ENCODE data around the gene SLC13A5. TPM values are rescaled to one million over a fixed set of nuclear protein-coding genes. Genes with fewer than 3 reads are reported as not detected.
A peak's percentile ranks its signal among the peaks of the same experiment; 100 is the strongest.
"Not testable (repeated sequence)": the region's sequence is repeated elsewhere in the genome, so short reads cannot be mapped to it uniquely, and the experiment has no call there.

SLC13A5 gene
- total RNA-seq, 1 experiment from 2014 or later, result not detected

DNA sequence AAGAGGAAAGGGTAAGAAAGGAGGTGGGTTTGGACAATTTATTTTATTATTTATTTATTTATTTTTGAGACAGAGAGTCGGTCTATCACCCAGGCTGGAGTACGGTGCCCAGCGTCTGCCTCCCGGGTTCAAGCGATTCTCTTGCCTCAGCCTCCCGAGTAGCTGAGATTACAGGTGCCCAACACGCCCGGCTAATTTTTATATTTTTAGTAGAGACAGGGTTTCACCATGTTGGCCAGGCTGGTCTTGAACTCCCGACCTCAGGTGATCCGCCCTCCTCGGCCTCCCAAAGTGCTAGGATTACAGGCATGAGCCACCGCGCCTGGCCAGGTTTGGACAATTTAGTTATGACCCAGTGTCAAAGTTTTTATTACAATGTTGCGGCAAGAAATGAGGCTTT, 50.0 kb downstream of the SLC13A5 start:
- DNase-seq (ENCODE audit: low read depth), result not testable (repeated sequence)

DNA sequence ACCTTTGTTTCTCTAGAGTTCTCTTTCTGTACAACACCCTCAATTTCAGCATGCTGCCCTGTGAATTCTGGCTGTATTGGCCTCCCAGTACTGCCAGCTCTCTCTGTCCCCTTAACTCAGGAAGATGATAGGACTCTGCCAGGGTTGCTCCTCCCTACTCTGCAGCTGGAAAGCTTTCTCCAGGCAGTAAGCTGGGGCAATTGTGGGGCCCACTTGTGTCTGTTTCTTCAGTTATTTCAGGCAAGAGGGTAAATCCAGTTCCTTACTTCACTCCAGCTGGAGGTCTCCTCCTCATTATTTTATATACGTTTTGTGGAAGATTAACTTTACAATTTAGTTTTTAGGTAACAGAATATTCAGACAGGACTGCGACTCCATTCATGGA, 51.7 kb downstream of the SLC13A5 start:
- DNase-seq (ENCODE audit: low read depth), result no peak

DNA sequence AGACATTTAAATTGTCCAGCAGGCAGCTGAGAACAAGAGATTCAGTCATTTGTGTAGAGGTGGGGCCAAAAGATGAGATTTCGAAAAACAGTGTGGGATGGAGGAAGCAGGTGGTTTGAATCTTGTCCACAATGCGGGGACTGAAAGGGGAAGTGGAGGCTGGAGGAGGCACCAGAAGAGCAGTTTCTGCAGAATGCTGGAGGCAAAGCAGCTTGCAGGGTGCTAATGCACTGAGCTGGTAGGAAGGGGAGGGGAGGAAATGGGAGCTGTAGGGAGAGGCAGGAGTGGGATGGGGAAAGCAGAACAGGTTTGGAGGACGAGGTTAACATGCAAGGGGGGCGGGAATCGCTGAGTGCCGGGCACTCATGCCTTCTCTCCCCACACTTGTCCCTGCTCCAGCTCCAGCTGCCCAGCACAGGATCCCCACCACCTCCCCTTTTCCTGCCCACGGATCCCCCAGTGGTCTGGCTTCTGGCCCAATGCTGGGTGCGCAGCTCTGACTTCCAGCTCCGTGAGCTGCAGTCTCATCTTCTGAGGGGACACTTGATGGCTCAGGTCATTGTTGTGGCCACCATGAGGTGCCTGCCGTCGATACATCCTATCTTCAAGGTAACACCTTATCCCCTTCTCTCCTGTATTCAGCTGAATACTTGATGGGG, 52.2 kb downstream of the SLC13A5 start:
- no peak for DNase-seq (ENCODE audit: low read depth)

DNA sequence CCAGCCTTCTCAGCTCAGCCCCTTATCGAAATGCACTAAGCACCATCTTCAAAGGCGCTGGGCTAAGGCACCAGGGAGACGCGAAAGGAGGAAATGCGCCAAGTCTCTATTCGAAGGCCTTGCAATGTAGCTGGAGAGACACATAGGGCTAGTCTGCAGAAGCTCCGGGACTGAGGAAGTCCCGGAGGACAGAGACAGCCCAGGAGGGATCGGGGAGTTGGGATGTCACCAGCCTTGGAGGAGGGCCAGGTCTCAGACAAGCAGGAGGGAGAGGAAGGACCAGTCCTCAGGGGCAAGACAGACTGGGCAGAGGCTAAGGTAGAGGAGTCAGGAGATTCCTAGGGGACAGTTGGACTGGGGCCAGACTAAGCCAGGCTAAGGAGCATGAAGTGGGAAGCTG, 53.1 kb downstream of the SLC13A5 start:
- DNase-seq (ENCODE audit: low read depth), result no peak

DNA sequence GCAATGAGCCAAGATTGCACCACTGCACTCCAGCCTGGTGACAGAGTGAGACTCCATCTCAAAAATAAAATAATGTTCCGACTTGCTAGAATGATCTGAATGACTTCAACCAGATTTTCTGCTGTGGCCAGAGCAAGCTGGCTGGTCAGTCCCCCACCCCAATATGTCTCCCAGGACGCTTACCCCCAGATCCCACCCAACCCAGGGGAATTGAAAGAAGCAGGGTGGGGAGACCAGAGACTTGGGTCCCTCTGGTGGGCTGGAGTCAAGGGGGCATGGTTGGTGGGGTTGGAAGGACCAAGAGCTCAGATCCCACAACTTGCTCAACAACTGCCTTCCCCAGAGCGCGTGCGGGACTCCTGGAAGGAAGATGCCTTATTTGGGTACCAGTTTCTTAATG, 54.8 kb downstream of the SLC13A5 start:
- not testable (repeated sequence) for DNase-seq (ENCODE audit: low read depth)

DNA sequence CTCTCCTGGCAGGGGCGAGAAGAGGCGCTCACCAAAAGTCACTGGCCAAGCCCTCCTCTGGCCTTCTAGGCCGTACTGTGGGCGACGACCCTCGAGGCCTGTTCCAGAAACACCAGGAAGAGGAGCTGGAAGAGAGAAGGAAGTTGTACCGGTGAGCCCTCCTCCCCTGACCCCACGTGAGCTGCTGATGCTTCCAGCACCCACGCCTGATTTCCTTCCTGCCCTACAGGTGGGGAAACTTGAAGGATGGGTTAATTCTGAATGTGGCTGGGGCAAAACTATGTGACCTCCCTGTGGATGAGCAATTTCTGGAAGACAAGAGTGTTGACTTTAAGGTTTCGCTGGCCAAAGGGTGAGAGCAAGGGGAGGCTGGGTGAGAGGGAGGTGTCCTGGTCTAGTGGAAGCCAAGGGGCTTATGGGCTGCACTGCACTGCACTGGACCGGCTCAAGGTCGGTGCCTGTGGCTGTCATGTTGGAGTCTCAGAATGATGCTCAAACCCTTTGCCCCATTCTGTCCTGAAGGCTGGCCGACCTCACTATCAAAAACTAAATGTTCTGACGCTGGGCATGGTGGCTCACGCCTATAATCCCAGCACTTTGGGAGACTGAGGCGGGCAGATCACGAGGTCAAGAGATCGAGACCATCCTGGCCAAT, 55.4 kb downstream of the SLC13A5 start:
- no peak for DNase-seq (ENCODE audit: low read depth)

DNA sequence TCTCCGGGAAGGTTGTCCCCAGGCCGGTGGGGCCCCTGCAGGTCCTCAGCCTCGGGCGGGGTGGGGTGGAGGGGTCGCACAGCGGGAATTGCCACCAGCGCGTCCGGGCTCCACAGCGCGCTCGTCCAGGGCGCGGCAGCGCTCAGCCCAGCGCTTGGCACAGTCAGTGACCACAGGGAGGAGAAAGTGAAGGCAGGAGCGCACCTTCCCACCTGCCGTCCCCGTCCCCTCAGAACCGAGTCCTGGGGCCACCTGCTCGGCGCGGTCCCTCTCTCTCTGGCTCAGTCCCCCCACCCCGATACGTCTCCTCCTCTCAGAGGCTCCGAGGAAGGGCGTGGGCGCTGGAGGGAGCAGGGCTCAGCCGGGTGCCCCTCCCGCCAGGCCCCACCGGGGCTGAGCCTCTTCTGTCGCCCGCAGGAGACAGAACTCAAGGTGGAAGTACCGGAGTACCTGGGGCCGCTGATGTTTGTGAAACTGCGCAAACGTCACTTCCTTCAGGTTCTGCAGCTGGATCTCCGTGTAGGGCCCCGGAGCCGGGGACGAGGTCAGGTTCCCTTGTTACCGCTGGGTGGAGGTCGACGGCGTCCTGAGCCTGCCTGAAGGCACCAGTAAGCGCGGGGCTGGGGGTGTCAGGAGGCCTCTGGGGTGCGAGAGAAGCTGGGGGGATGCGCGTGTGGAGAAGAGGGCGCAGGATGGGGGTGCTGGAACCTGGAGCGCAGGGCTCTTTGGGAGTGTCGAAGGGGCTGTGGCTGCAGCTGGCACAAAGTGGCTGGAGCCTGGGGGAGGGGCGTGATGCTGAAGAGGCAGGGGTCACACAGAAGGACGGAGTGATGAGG, 56.2 kb downstream of the SLC13A5 start:
- DNase-seq (ENCODE audit: low read depth), result not testable (repeated sequence)

DNA sequence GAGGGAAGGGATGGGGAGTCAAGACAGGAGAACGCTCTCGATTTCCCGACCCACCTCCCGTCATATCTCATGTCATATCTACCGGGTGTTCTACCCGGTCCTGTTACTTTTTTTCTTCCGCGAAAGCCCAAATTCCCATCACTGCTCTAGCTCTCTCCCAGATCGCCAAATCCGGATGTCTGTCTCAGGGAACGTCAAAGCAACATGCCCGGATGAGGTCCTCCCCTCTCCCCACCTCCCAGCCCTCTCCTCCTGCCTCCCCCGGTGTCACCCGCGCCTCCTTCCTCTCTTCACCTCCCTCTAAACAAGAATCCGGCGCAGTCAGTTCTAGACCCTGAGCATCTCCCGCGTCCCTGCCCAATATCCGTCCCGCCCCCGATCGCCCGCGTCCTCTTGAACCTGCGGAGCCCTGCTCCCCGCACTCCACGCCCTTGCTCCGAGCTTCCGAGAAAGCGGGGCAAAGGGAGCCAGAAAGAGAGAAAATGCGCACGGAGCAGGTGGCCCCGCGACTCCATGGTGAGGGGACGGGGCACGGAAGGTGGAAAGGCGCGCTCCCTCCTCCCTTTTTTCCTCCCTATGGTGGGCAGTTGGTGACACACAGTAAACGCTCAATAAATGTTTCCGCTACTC, 57.3 kb downstream of the SLC13A5 start:
- not testable (repeated sequence) for DNase-seq (ENCODE audit: low read depth)

DNA sequence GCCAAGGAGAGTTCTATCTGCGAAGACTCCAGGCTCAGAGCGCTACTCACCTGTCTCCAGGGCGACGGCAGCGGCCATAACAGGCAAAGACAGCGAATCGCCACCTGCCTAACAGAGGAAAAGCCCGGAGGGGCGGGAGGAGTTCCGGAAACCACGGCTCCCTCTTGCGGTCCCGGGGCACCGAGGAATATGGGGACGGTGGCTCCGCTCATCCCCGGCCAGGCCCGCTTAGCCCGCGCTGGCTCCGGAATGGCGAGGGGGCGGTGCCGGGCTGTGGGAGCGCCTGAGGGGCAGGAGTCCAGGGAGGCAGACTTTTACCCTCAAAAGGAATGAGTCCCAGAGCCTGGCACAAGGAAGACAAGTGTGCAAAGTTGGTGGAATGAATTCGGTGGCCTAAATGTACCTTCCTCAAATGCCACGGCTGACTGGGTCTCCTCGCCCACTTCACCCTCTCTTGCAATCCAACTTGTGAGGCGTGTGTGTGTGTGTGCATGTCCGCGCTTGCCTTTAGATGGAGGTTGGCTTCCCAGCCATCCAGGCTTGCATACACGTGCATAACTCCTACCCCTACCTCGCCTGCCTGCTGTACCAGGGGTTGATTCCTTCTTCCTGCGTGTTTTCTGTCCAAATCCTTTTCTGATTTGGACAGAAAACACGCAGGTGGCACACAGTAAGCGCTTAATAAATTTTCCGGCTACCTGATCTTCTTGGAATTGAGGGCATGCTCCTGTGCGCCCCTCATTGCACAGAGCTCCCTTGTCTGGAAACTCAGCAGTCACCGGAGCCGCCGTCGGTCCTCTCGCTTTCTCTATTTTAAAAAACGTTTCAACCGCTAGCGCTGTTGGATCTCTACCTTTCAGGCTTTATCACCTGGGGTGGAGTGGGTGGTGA, 58.1 kb downstream of the SLC13A5 start:
- no peak for DNase-seq (ENCODE audit: low read depth)

DNA sequence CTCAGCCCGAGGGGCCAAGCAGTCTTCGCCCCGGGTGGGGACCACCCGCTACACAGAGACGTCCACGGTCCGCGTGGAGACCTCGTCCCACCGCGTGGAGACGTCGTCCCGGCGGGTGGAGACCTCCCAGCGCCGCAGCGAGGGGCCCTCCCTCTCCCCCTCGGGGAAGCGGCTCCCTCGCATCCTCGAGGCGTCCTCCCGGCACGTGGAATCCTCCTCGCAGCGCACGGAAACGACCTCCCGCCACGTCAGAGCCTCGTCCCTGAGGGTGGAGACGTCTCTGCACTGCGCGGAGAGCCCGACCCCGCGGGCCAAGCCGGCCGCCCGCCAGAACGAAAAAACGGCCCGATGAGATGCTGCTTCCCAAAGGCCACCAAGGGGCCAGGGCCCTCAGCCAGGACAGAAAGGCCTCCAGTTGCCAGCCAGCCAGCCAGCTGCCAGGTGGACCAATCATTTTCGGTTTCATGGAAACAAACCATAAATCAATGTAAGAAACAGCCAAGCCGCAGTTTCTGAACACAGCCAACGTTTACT, 61.2 kb downstream of the SLC13A5 start:
- DNase-seq (ENCODE audit: low read depth), result no peak

DNA sequence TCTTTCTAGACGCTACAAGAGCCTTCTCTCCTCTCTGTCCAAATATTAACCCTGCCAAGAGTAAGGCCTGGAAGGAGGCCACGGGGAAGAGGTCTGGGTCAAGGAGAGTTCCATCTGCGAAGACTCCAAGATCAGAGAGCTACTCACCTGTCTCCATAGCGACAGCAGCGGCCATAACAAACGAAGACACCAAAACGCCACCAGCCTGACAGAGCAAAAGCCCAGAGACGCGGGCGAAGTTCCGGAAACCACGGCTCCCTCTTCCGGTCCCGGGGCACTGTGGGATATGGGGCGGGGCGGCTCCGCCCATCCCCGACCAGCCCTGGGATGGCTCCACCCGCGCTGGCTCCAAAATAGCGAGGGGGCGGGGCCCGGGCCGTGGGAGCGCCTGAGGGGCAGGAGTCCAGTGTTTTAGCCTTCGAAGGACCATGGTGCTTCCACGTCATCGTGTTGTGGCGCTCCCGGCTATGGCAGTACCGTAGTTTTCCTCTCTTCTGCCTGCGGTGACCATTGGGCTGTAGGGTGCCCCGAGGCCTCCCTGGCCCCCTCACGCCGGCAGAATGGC, 61.7 kb downstream of the SLC13A5 start, which contains the start of the genes C17orf100 and MED31:
Gene C17orf100, plus strand, starts transcription at position 409 of the 565 bp plus-strand sequence. Its CDS starts 152 bp downstream, at position 561.
Gene MED31, minus strand, starts transcription at position 252 of the 565 bp plus-strand sequence. Its CDS starts 77 bp downstream, at position 175.
- DNase-seq (ENCODE audit: low read depth), result peak; percentile 93

DNA sequence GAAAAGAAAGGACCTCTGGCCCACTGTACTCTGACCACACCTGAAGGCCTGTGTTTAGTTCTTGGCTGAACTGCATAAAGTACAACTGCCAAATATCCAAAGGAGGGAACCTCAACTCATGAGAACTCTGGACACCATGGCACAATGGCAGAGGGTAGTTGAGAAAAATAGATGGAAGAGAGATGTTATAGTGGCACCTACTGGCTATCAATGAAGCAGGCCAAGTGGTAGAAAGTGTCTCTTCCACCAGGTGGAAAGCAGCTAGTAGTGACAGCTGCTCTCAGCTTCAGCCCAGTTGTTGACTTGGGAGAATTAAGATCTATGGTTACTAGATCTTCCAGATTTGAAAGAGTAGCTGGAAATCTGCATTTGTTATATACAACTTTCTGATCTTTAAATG, 65.0 kb downstream of the SLC13A5 start:
- DNase-seq (ENCODE audit: low read depth), result peak; percentile 26

DNA sequence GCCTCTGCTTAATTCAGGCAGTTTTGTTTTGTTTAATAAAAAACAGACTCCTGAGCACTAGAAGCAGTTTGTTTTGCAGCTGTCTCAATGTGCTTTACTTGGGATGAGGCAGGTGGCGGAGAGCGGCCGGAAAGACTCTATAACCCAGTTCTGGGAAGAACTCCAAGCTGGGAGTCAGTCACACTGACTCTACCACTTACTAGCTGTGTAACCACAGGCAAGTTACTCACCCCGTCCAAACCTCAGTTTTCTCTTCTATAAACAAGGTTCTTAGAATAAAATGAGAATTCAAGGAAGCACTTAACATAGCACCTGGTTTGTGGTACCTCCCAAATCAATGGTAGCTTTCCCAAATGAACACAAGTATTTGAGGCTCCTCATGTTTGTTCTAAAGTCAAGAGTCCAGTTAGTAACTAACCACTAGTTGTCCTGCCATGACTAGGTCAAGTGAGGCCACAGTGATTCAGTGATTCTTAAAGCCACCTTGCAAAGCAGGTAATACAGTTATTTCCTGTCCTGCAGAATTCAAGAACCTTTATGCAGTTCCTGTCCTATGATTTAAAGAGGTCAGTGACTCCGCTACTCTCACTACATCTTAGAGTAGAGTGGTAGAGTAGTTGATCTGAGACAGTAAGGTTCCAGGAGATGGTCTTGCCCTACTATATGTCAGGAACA, 69.6 kb downstream of the SLC13A5 start:
- DNase-seq (ENCODE audit: low read depth), result peak; percentile 27

DNA sequence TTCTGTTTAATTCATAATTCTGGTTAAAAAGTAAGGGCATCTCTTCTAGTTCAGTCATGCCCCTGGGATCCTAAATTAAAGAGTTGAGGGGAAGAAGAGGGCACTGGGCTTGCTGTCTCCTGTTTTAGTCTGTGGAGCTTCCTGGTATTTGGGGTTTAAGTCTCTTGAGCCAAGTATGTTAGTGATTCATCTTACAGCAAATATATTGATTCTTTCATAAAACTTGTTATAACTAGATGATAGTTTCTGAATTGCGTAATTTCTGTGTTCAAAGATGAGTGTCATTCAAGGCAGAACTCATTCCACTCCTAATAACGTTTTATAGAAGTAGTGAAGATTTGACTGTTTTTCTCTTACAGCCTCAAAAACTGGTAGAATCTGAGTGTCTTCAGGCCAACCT, 70.6 kb downstream of the SLC13A5 start:
- no peak for DNase-seq (ENCODE audit: low read depth)

DNA sequence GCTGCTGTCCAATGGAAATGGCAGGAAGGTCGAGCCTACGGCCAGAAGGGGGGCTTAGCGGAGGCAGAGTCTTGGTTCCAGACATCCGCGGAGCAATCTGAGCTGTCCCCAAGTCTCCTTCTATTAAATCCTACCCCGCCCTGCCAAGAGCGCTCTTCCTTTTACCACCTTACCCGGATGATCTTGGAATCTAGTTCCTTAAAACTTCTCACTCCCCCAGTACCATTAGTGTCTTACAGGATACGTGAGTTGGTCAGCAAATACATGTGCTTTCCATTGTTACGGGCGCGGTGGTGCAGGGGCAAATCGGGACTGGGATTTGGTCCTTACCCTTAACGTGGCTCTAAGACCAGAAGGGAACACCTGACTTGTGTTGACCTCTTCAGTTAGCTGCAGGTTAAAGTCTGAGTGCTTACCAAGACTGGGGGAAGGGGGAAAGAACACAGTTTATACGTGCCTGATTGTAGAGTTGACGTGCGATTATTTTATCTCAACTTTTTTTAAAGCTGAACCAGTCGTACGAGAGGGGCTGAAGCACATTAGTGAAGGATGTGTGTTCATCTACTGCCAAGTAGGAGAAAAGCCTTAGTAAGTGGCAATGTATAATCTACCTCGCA, 71.8 kb downstream of the SLC13A5 start:
- DNase-seq (ENCODE audit: low read depth), result peak; percentile 10

DNA sequence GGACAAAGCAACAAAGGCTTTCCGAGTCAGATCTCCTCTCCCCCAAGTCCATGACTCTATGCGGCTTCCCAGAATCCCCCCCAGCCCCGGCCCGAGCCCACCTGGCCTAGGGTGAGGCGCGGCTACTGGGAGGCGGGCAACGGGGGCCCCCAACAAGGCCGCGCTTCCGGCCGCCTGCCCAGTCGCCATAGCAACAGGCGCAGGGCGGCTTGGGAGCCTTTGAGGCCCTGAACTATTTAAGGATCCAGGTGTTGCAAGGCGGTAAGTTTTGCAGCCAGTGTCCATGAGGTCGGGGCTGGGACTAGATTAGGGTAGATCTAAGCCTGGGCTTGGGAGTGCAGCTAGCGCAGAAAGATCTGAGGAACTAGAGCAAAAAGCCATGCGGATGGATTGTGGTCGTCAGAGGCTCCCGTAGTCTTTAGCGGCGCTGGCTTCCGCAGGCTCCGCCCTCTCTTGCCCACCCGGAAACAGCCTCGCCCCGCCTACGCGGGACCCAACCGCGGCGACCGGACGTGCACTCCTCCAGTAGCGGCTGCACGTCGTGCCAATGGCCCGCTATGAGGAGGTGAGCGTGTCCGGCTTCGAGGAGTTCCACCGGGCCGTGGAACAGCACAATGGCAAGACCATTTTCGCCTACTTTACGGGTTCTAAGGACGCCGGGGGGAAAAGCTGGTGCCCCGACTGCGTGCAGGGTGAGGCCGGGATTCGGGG, 72.5 kb downstream of the SLC13A5 start, which contains the start of the genes KIAA0753 and TXNDC17:
Gene KIAA0753, minus strand, starts transcription at position 176 of the 711 bp plus-strand sequence. CDS start 5,608 bp downstream, outside the sequence.
Gene TXNDC17, plus strand, starts transcription at position 525 of the 711 bp plus-strand sequence. Its CDS starts 23 bp downstream, at position 548.
- peak; percentile 92 for DNase-seq (ENCODE audit: low read depth)

DNA sequence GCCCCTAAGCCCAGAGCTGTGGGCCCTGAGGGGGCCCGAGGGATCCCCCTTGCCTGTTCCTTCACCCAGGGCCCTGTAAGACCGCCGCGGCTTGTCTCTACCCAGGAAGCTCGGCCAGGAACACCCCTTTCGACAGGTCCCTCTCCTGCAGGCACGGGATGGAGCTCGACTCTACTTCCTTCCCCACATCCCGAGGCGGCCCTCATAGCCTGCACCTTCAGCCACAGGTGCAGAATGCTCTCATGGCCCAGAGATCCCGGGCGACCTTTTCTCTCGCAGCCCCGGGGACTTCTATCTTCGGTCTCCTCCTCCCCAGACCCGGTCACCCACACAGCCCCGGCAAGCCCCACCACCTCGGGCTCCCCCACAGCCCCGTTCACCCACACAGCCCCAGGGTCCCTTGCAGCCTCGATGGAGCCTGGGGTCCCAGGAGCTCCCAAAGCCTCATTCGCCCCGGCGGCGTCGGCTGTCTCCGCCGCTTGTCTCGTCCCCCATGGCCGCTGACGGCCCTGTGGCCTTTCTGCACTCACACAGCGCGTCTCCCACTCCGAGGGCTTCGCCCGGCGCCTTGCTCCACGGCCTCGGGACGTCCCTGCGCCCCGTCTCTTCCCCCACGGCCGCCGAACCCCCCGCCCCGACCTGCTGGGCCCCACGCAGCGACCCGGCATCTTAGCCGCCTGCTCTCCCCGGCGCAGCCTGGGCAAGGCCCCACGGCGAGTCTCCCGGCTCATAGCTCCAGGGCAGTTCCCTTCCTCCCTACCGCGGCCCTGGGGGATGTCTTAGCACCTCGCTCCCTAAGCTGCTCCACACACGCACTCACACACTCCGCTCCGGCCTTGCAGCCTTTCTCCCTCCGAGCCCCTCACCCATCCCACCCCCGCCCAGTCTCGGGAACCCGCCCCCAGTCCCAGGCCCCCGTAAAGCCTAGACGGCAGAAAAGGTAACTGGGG, 73.3 kb downstream of the SLC13A5 start:
- no peak for DNase-seq (ENCODE audit: low read depth)
